ENCODE measurements around the gene PHF21B.
"Not testable (repeated sequence)": the region's sequence is repeated elsewhere in the genome, so short reads cannot be mapped to it uniquely, and the experiment has no call there.

PHF21B gene

GRCh38 chr22:45009606-45010531, at the start of gene PHF21B:
TSS of gene PHF21B (minus strand) at chr22:45010005. CDS start at chr22:45009549, 456 bp downstream.
- peak; percentile 70 for DNase-seq (ENCODE audit: low spot score)

- DNase-seq (ENCODE audit: low spot score), result no peak
Measured at GRCh38 chr22:45059296-45059695, 49.5 kb upstream of the PHF21B start.

GRCh38 chr22:45058622-45058912, 48.8 kb upstream of the PHF21B start:
- no peak for DNase-seq (ENCODE audit: low spot score)

- no peak for DNase-seq (ENCODE audit: low spot score)
Measured at GRCh38 chr22:45055936-45056335, 46.1 kb upstream of the PHF21B start.

GRCh38 chr22:45053571-45053970, 43.8 kb upstream of the PHF21B start:
- no peak for DNase-seq (ENCODE audit: low spot score)

GRCh38 chr22:45053094-45053493, 43.3 kb upstream of the PHF21B start:
- no peak for DNase-seq (ENCODE audit: low spot score)

GRCh38 chr22:45052665-45053064, 42.9 kb upstream of the PHF21B start:
- not testable (repeated sequence) for DNase-seq (ENCODE audit: low spot score)

- DNase-seq (ENCODE audit: low spot score), result no peak
Measured at GRCh38 chr22:45051946-45052345, 42.1 kb upstream of the PHF21B start.

- DNase-seq (ENCODE audit: low spot score), result no peak
Measured at GRCh38 chr22:45051419-45051818, 41.6 kb upstream of the PHF21B start.

- no peak for DNase-seq (ENCODE audit: low spot score)
Measured at GRCh38 chr22:45047260-45047659, 37.5 kb upstream of the PHF21B start.

GRCh38 chr22:45045208-45045607, 35.4 kb upstream of the PHF21B start:
- DNase-seq (ENCODE audit: low spot score), result no peak

GRCh38 chr22:45042263-45042662, 32.5 kb upstream of the PHF21B start:
- no peak for DNase-seq (ENCODE audit: low spot score)

- DNase-seq (ENCODE audit: low spot score), result no peak
Measured at GRCh38 chr22:45039133-45039532, 29.3 kb upstream of the PHF21B start.

GRCh38 chr22:45036154-45036553, 26.3 kb upstream of the PHF21B start:
- no peak for DNase-seq (ENCODE audit: low spot score)

GRCh38 chr22:45034821-45035220, 25.0 kb upstream of the PHF21B start:
- no peak for DNase-seq (ENCODE audit: low spot score)

- DNase-seq (ENCODE audit: low spot score), result no peak
Measured at GRCh38 chr22:45034156-45034555, 24.4 kb upstream of the PHF21B start.

GRCh38 chr22:45033136-45033535, 23.3 kb upstream of the PHF21B start:
- no peak for DNase-seq (ENCODE audit: low spot score)

- DNase-seq (ENCODE audit: low spot score), result no peak
Measured at GRCh38 chr22:45031629-45032403, 22.0 kb upstream of the PHF21B start.

GRCh38 chr22:45029501-45029900, 19.7 kb upstream of the PHF21B start:
- no peak for DNase-seq (ENCODE audit: low spot score)

- no peak for DNase-seq (ENCODE audit: low spot score)
Measured at GRCh38 chr22:45026511-45026910, 16.7 kb upstream of the PHF21B start.

- no peak for DNase-seq (ENCODE audit: low spot score)
Measured at GRCh38 chr22:45023431-45023830, 13.6 kb upstream of the PHF21B start.

- no peak for DNase-seq (ENCODE audit: low spot score)
Measured at GRCh38 chr22:45019861-45020655, 10.3 kb upstream of the PHF21B start.
